Muscle of leg (tissue), 11 donors: ENCODE data around the gene IL17RC. TPM values are rescaled to one million over a fixed set of nuclear protein-coding genes. Genes with fewer than 3 reads are reported as not detected.
"Not testable (repeated sequence)": the region's sequence is repeated elsewhere in the genome, so short reads cannot be mapped to it uniquely, and the experiment has no call there.

Source experiments
- DNase-seq: peaks from one replicate; pipeline ENCODE4 v3.0.0; 2013
- H3K27ac ChIP-seq: one replicate; pipeline ENCODE4 v1.5.1; 2013; ENCODE audit warnings: mild to moderate bottlenecking, low read length, control low read depth
- H3K27me3 ChIP-seq: one replicate; pipeline ENCODE4 v1.6.1; 2013; ENCODE audit warnings: low read length; ENCODE audit not compliant: control insufficient read depth, insufficient read depth
- H3K36me3 ChIP-seq: one replicate; pipeline ENCODE4 v1.6.1; 2013; ENCODE audit warnings: low read length; ENCODE audit not compliant: control insufficient read depth, insufficient read depth
- H3K4me1 ChIP-seq: one replicate; pipeline ENCODE4 v1.6.1; 2013; ENCODE audit warnings: low read length; ENCODE audit not compliant: control insufficient read depth, insufficient read depth
- H3K4me3 ChIP-seq: one replicate; pipeline ENCODE4 v1.5.1; 2013; ENCODE audit warnings: low read length, control low read depth
- H3K9me3 ChIP-seq: replicated peaks from 2 replicates; pipeline ENCODE4 v1.6.1; 2013; ENCODE audit warnings: low read depth, low read length; ENCODE audit not compliant: control insufficient read depth
- WGBS: methylation state at CpG from one replicate; pipeline ENCODE4 v1.1.5; 2013; ENCODE audit warnings: missing lambda C conversion rate; ENCODE audit not compliant: insufficient coverage; 5-methylcytosine and 5-hydroxymethylcytosine counted together
- polyA plus RNA-seq, 8 donors: library from polyadenylated mRNA; unstranded; fragments of 120-200 nt; gene quantifications; one replicate each; pipeline versions ENCODE4 v1.2.1 to v1.2.3, GENCODE V29; 2013; ENCODE audit warnings: inconsistent platforms in 1 of 8, low replicate concordance in 1 of 8; ENCODE audit not compliant: insufficient read length in 8 of 8, insufficient read depth in 1 of 8
- total RNA-seq: library from RNA; stranded (reverse); fragments of 120-200 nt; gene quantifications from one replicate; pipeline ENCODE4 v1.2.4, GENCODE V29; 2013

Gene IL17RC
- total and polyA plus RNA-seq, 9 donors: 17.3 to 26.9 (median 21.2) TPM

DNA sequence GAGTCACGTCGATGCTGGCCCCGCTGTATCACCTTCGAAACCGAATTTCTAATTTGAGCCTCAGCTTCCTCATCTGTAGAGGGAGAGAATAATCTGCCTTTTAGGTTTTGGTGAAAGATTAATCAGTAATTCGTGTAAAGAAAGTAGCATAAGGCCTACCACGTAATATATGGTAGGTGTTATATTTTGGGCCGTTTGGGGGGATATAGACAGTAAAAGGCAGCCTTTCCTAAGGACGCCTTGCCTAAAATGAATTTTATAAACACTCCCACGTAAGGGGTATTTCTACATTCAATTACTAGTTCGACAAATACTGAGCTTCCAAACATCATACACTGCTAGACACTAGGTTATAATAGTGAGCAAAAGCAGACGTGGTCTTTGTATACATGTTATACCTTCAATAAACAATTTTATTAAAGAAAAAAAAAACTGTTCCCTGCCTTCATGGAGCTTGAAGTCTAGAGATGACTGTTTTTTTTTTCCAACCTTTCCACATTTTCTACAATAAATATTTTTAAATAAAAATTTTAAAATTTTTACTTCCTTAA, 25.8 kb upstream of the IL17RC start:
- Histone ChIP-seq H3K27me3 (no peaks in the 10 kb centered on the region), H3K27ac (peak overlapping the region; percentile 93), H3K9me3 (no peaks in the 10 kb centered on the region), H3K4me1 (peaks cover 5% of the 10 kb centered on the region), H3K4me3 (peak overlapping the region; percentile 99), H3K36me3 (peaks cover 20% of the 10 kb centered on the region)
- DNase-seq: no peak
- WGBS: no CpG with 5 or more reads among the region's 12 CpGs

DNA sequence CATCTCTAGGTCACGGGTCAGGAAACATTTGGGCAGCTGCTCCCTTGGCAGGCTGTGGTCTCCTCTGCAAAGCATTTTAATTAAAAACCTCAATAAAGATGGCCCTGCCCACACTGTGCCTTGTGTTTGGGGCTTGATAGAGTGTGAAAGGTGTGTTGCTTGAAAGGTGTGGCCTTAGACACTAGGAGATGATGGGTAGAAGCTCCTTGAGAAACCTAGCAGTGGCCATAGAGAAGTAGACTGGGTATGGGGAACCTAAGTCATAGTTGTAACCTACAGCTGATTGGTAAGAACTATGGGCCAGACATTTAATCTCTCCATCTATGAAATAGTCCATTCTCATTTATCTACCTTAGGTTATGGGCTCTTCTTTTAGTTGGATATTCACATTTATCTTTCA, 23.2 kb upstream of the IL17RC start:
- Histone ChIP-seq H3K4me1 (peaks cover 10% of the 10 kb centered on the region), H3K27ac (no peak overlapping the region), H3K36me3 (peaks cover 20% of the 10 kb centered on the region), H3K9me3 (no peaks in the 10 kb centered on the region), H3K27me3 (no peaks in the 10 kb centered on the region), H3K4me3 (no peak overlapping the region)
- no peak for DNase-seq
- no CpG with 5 or more reads among the region's 1 CpG for WGBS

DNA sequence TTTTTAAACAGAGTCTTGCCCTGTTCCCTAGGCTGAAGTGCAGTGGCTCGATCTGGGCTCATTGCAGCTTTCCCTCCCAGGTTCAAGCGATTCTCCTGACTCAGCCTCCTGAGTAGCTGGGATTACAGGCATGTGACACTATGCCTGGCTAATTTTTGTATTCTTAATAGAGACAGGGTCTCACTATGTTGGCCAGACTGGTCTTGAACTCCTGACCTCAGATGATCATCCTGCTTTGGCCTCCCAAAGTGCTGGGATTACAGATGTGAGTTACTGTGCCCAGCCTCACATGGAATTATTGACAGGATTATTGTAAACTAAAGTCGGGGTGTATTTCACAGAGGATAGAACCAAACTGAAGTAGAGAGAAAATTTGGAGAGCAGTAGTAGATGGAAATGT, 21.2 kb upstream of the IL17RC start:
- not testable (repeated sequence) for H3K4me1 ChIP-seq, H3K27me3 ChIP-seq, DNase-seq, H3K27ac ChIP-seq, H3K9me3 ChIP-seq, H3K4me3 ChIP-seq
- peaks cover 20% of the 10 kb centered on the region for H3K36me3 ChIP-seq
- 100% methylated on average over 1 of the region's 3 CpGs for WGBS

DNA sequence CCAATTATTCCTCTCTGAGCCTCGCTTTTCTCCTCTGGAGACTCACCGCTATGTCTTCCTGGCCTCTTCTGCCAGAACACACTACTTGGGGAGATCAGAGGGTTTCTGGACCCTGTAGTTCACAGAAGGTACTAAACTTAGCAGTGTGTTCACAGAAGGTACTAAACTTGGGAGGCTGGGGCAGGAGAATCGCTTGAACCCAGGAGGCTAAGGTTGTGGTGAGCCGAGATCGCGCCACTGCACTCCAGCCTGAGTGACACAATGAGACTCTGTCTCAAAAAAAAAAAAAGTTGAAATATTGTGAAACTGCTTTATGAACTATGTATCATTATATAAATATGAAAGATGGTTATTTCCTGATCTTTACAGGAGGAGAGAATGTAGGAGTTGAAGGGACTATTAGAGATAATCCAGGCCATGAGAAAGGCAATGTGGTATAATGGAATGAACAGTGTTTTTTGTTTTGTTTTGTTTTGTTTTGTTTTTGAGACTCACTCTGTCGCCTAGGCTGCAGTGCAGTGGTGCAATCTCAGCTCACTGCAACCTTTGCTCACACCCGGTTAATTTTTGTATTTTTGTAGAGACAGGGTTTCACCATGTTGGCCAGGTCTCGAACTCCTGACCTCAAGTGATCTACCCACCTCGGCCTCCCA, 20.0 kb upstream of the IL17RC start:
- WGBS: 96% methylated on average over 4 of the region's 10 CpGs
- not testable (repeated sequence) for H3K9me3 ChIP-seq, H3K27ac ChIP-seq, DNase-seq, H3K4me3 ChIP-seq, H3K4me1 ChIP-seq, H3K27me3 ChIP-seq
- H3K36me3 ChIP-seq: peaks cover 20% of the 10 kb centered on the region

DNA sequence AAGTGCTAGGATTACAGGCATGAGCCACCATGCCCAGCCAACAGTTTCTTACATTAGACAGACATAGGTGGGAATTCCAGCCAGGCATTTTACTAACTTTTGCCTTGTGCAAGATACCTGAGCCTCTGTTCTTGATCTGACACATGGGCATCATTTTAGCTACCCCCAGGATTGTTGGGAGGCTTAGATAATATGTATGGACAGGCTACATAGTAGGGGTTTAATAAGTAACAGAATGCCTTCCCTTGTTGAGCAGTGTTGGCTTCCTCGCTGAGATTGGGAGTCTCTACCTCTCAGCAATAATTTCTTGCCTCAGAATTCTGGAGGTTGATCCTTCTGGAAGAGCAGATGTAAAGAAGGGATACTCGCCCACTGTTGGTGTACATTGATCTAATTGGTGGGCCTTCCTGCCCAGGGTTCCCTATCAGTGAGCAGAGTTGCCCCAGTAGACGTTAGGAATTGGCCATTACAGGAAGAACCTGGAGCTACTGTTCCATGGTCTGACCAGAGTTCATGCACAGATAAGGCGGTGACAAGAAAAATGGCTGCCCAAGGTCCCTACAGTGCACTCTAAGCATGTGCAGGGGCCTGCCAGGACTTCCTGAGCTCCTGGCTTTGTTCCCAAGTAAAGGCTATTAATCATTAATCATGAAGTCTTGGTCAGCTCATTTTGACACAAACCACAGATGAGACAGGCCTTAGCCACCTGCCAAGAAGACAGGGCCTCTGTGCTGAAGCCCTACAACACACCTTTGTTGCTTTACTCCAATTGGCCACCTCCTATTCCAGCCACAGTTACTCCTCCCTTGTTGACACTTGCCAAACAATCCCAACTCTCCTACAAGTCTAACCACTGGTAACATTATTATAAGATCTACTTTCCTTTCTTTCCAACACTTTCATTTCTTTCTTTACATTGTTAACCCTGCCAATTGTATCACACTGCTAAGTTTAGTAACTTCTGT, 19.2 kb upstream of the IL17RC start:
- no peak overlapping the region for H3K4me3 ChIP-seq
- H3K36me3 ChIP-seq: peaks cover 13% of the 10 kb centered on the region

DNA sequence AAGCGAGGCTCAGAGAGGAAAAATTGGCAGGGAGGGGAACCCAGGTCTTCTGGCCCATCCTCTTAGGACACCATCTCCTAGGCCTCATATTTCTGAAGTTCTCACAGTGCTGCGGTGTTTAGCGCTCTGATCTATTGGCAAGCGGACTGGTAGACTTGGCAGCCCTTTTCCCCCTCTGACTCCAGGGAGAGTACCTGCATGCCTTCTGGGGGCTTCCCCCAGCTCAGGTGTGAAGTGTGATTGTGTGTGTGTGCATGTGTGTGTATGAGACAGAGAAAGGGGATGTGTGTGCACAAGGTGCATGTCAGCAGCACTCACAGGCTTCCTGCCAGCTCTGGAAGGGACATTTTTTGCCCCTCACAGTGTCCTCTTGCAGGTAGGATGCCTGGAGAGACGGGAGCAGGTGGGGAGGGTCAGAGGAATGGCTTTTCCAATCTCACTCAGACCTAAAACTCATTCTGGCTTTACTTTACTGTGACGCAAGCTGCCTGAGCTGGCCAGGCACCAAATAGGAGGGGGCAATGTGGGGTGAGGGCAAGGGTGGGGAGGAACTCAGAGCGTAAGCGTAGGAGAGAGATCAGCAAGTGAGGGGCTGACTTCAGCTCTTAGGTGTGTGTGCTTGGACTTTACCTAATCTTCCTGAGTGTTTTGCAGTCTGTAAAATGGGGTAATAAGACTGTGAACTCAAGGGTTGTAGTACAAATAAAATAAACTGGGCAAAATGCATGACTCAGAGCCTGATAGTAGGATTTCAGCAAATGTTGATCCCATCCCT, 18.2 kb upstream of the IL17RC start:
- Histone ChIP-seq H3K27me3 (no peaks in the 10 kb centered on the region), H3K4me3 (no peak overlapping the region), H3K4me1 (peaks cover 12% of the 10 kb centered on the region), H3K27ac (no peak overlapping the region), H3K9me3 (no peaks in the 10 kb centered on the region), H3K36me3 (peaks cover 4% of the 10 kb centered on the region)
- 28% methylated on average over 2 of the region's 8 CpGs for WGBS
- DNase-seq: no peak

More for the DNA sequence above, 19.2 kb upstream of the IL17RC start:
- no peak for DNase-seq
- Histone ChIP-seq H3K27ac (no peak overlapping the region), H3K27me3 (no peaks in the 10 kb centered on the region), H3K9me3 (no peaks in the 10 kb centered on the region), H3K4me1 (peaks cover 7% of the 10 kb centered on the region)
- WGBS: 62% methylated on average over 3 of the region's 4 CpGs

DNA sequence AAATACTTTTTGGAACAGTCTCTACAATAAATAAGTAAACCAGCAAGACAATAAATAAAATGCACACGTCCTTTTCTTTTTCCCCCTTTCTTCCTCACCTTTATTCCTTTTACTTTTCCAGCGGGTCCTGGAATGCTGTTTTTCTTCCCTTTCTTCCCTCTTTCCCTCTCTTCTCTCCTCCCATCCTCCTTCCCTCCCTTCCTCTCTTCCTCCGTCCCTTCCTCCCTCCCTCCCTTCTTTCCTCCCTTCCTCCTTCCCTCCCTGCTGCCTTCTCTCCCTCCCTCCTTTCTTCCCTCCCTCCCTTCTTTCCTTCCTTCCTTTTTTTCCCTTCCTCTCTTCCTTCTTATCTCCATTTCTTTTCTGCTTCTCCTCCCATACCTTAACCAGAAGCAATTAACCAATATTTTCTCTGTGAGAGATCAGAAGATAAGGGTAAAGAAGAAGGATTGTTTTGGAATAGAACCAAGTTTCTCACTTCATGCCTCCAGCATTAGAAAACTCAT, 17.6 kb upstream of the IL17RC start:
- no peak overlapping the region for H3K4me3 ChIP-seq
- WGBS: 31% methylated on average over 3 of the region's 3 CpGs
- no peak overlapping the region for H3K27ac ChIP-seq
- DNase-seq: no peak
- H3K4me1 ChIP-seq: peaks cover 12% of the 10 kb centered on the region
- H3K27me3 ChIP-seq: no peaks in the 10 kb centered on the region
- H3K9me3 ChIP-seq: no peaks in the 10 kb centered on the region
- peaks cover 2% of the 10 kb centered on the region for H3K36me3 ChIP-seq

DNA sequence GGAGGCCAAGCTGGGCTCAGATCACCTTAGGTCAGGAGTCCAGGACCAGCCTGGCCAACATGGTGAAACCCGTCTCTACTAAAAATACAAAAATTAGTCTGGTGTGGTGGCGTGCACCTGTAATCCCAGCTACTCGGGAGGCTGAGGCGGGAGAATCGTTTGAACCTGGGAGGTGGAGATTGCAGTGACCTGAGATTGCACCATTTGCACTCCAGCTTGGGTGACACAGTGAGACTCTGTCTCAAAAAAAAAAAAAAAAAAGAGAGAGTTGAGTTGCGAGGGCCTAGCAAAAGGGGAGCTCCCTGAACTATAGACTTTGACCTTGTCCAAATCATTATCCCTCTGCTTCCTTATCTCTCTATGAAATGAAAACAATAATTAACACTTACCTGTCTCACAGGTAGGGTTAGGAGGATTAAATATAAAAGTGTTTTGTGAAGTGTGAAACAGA, 15.9 kb upstream of the IL17RC start:
- H3K36me3 ChIP-seq, H3K9me3 ChIP-seq, DNase-seq, H3K27me3 ChIP-seq, H3K27ac ChIP-seq, H3K4me3 ChIP-seq: not testable (repeated sequence)
- WGBS: 100% methylated on average over 1 of the region's 6 CpGs
- peaks cover 12% of the 10 kb centered on the region for H3K4me1 ChIP-seq

DNA sequence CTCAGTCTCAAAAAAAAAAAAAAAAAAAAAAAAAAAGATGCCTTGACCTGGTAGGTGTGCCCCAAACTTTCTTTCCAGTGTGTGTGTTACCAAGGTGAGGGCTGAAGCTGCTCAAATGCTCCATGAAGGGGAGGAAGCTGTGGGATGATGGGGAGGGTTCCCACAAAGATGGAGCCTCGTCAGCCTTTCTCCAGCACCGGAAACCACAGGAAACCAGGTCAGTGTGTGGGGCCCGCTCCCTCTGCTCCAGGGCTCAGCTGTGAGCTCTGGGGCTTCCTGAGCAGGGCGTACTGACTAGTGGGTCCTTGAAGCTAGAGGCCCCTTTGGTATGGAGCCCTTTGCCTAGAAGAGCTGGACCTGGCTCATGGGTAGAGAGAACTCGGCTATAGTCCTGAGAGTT, 14.9 kb upstream of the IL17RC start:
- Histone ChIP-seq H3K27me3 (no peaks in the 10 kb centered on the region), H3K4me1 (peaks cover 12% of the 10 kb centered on the region), H3K36me3 (no peaks in the 10 kb centered on the region), H3K9me3 (no peaks in the 10 kb centered on the region), H3K27ac (no peak overlapping the region), H3K4me3 (no peak overlapping the region)
- DNase-seq: no peak
- 75% methylated on average over 3 of the region's 5 CpGs for WGBS
